ENCODE data around the gene MED16. TPM values are rescaled to one million over a fixed set of nuclear protein-coding genes. Genes with fewer than 3 reads are reported as not detected.
A peak's percentile ranks its signal among the peaks of the same experiment; 100 is the strongest.

MED16 gene
- total RNA-seq, 1 experiment from 2014 or later = 66.9 TPM

DNA sequence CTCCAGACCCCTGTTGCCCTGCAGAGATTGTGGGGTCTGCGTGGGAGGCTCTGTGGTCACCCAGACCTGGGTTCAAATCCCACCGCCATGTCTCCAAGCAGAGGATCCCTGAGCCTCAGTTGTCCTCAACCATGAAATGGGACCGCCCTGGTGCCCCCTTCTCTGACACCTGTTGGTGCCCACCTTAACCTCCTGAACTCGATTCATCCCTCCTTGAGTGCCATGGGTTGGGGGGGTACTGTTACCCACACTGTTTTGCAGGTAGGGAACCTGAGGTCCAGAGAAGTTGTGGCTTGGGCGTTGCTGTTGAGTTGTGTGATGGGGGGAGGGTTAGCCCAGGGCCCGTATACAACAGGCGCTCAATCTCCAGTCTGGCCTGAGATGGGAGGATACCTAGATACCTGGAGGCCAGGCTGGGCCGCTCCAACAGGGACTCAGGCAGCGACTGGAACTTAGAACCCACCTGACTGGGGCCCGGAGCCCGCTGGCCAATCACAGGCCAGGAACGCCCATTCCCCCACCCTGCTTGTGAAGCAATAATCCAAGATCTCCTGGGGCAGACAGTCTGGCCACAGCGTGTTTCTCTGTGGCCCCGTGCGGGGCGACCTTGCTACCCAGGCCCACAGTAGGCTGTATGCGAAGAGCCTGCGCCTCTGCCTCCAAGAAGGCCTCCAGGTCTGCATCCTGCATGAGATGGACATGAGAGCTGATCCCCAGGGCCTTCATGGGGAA, 35.6 kb upstream of the MED16 start (continued):
- no peak for TF ChIP-seq ELF4 (CRISPR knock-in tag; IDR thresholded peaks at IDR 0.05; ENCODE audit: low read depth)
- TF ChIP-seq, protein P1, sequence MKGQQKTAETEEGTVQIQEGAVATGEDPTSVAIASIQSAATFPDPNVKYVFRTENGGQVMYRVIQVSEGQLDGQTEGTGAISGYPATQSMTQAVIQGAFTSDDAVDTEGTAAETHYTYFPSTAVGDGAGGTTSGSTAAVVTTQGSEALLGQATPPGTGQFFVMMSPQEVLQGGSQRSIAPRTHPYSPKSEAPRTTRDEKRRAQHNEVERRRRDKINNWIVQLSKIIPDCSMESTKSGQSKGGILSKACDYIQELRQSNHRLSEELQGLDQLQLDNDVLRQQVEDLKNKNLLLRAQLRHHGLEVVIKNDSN (CRISPR knock-in tag; IDR thresholded peaks at IDR 0.05) = no peak

DNA sequence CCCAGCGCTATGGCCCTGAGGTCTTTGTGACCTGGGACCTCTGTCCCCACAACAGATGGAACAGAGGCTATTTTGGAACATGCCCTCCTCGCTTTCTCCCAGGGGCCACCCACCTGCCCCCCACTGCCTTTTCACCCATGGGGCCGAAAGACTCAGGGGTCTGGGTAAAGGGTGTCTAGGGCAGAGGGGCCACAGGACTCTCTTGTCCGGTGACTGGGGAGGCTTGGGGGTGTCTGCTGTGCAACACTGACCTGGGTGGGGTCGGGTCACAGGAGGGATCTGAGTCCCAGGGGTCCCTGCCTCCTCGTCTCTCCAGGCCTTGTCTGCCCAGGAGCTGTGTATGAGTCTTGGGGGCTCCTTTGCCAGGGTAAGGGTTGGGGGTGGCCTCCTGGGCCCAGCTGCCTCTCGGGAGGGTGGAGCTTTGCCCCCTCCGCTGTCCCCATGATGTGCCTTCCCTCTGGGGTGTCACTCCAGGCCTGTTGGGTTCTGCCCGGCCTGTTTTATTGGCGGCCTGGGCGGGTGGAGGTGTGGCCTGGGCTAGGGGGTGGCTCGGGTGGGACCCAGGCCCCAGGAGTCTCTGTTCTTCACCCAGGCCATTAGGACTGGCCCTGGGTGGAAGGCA, 34.9 kb upstream of the MED16 start:
- no peaks in the 10 kb centered on the region for H3K9me3 Mint-ChIP-seq
- H3K27ac Mint-ChIP-seq = no peak overlapping the region
- POLR2A ChIA-PET = interaction anchor here (1.2 kb wide), 1 partner anchor 56 kb away, joined by 4 read pairs; the partner anchor contains the start of gene WDR18
- ATAC-seq (peak; percentile 19), DNase-seq (ENCODE audit: low spot score) (no peak)
- TF ChIP-seq, protein P2, sequence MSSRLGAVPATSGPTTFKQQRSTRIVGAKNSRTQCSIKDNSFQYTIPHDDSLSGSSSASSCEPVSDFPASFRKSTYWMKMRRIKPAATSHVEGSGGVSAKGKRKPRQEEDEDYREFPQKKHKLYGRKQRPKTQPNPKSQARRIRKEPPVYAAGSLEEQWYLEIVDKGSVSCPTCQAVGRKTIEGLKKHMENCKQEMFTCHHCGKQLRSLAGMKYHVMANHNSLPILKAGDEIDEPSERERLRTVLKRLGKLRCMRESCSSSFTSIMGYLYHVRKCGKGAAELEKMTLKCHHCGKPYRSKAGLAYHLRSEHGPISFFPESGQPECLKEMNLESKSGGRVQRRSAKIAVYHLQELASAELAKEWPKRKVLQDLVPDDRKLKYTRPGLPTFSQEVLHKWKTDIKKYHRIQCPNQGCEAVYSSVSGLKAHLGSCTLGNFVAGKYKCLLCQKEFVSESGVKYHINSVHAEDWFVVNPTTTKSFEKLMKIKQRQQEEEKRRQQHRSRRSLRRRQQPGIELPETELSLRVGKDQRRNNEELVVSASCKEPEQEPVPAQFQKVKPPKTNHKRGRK (CRISPR knock-in tag; IDR thresholded peaks at IDR 0.05; ENCODE audit: borderline replicate concordance) = no peak
- TF ChIP-seq SP1 (CRISPR knock-in tag; conservative IDR thresholded peaks at IDR 0.05) = 0 out of 2 replicates have a peak, but pooled peaks have one; percentile 31
- H3K4me1 Mint-ChIP-seq = peaks cover 19% of the 10 kb centered on the region
- CTCF ChIA-PET = no interaction called here
- H3K4me3 Mint-ChIP-seq = peak overlapping the region; percentile 75
- no peaks in the 10 kb centered on the region; the same call in 1 of the 2 replicates for H3K27me3 Mint-ChIP-seq (ENCODE audit: low read depth)
- H3K36me3 Mint-ChIP-seq = peaks cover 11% of the 10 kb centered on the region

DNA sequence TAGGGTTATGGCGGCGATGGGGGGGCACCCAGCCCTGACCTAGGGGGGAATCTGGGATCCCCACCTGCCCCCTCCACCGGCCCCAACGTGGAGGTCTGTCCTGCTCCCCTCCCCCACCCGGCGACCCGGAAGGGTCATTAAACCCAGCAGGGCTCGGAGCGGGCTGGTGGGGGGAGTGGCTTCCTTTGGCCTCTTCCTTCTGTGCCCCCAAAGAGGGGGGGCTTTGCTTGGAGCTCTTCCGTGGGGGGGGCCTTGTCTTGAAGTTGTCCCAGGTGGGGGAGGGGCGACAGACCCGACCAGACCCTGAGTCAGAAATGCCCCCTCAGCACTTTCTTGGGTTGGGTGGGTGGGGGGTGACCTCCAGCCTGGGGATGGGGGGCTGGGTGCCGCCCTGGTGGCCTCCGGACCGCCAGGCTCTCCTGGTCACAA, 34.4 kb upstream of the MED16 start:
- Mint-ChIP-seq H3K36me3 (peaks cover 11% of the 10 kb centered on the region), H3K9me3 (no peaks in the 10 kb centered on the region), H3K4me3 (peak overlapping the region; percentile 75), H3K27ac (no peak overlapping the region), H3K4me1 (peaks cover 16% of the 10 kb centered on the region), H3K27me3 (ENCODE audit: low read depth) (peaks cover 2% of the 10 kb centered on the region)
- ATAC-seq (peak; percentile 1; the same call in 1 of the 2 replicates), DNase-seq (ENCODE audit: low spot score) (peak; percentile 67)
- ChIA-PET CTCF (no interaction called here), POLR2A (interaction anchor here (0.6 to 1.2 kb wide), 2 partner anchors 55 to 56 kb away, joined by 4 read pairs; partner anchors contain the start of gene WDR18)
- TF ChIP-seq, protein P3, sequence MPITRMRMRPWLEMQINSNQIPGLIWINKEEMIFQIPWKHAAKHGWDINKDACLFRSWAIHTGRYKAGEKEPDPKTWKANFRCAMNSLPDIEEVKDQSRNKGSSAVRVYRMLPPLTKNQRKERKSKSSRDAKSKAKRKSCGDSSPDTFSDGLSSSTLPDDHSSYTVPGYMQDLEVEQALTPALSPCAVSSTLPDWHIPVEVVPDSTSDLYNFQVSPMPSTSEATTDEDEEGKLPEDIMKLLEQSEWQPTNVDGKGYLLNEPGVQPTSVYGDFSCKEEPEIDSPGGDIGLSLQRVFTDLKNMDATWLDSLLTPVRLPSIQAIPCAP (CRISPR knock-in tag; IDR thresholded peaks at IDR 0.05) = no peak
- TF ChIP-seq, protein P4, sequence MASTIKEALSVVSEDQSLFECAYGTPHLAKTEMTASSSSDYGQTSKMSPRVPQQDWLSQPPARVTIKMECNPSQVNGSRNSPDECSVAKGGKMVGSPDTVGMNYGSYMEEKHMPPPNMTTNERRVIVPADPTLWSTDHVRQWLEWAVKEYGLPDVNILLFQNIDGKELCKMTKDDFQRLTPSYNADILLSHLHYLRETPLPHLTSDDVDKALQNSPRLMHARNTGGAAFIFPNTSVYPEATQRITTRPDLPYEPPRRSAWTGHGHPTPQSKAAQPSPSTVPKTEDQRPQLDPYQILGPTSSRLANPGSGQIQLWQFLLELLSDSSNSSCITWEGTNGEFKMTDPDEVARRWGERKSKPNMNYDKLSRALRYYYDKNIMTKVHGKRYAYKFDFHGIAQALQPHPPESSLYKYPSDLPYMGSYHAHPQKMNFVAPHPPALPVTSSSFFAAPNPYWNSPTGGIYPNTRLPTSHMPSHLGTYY (CRISPR knock-in tag; IDR thresholded peaks at IDR 0.05) = no peak
- TF ChIP-seq HMGA2 (CRISPR knock-in tag; IDR thresholded peaks at IDR 0.05) = no peak
- TF ChIP-seq NFE2L1 (CRISPR knock-in tag; IDR thresholded peaks at IDR 0.05) = no peak
- TF ChIP-seq TEAD1 (CRISPR knock-in tag; IDR thresholded peaks at IDR 0.05) = no peak
- TF ChIP-seq, protein P5, sequence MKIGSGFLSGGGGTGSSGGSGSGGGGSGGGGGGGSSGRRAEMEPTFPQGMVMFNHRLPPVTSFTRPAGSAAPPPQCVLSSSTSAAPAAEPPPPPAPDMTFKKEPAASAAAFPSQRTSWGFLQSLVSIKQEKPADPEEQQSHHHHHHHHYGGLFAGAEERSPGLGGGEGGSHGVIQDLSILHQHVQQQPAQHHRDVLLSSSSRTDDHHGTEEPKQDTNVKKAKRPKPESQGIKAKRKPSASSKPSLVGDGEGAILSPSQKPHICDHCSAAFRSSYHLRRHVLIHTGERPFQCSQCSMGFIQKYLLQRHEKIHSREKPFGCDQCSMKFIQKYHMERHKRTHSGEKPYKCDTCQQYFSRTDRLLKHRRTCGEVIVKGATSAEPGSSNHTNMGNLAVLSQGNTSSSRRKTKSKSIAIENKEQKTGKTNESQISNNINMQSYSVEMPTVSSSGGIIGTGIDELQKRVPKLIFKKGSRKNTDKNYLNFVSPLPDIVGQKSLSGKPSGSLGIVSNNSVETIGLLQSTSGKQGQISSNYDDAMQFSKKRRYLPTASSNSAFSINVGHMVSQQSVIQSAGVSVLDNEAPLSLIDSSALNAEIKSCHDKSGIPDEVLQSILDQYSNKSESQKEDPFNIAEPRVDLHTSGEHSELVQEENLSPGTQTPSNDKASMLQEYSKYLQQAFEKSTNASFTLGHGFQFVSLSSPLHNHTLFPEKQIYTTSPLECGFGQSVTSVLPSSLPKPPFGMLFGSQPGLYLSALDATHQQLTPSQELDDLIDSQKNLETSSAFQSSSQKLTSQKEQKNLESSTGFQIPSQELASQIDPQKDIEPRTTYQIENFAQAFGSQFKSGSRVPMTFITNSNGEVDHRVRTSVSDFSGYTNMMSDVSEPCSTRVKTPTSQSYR (CRISPR knock-in tag; IDR thresholded peaks at IDR 0.05) = peak; percentile 82
- no peak for TF ChIP-seq MXD4 (CRISPR knock-in tag; IDR thresholded peaks at IDR 0.05; ENCODE audit: borderline replicate concordance)
- no peak for TF ChIP-seq NR1H2 (CRISPR knock-in tag; IDR thresholded peaks at IDR 0.05)
- 0 out of 2 replicates have a peak, but pooled peaks have one; percentile 15 for TF ChIP-seq SP1 (CRISPR knock-in tag; conservative IDR thresholded peaks at IDR 0.05)
- no peak for TF ChIP-seq SOX15 (CRISPR knock-in tag; IDR thresholded peaks at IDR 0.05)
- no peak for TF ChIP-seq FOXK1 (CRISPR knock-in tag; IDR thresholded peaks at IDR 0.05)

Measured in WTC11 (cell line).